ENCODE measurements around the gene RPS24. TPM values are rescaled to one million over a fixed set of nuclear protein-coding genes. Genes with fewer than 3 reads are reported as not detected.
A peak's percentile ranks its signal among the peaks of the same experiment; 100 is the strongest.

Gene RPS24
- polyA plus RNA-seq, 1 donor (not counting 4 experiments of a cell fraction or from before 2014, with no cell fraction given), result 5,180 TPM

DNA sequence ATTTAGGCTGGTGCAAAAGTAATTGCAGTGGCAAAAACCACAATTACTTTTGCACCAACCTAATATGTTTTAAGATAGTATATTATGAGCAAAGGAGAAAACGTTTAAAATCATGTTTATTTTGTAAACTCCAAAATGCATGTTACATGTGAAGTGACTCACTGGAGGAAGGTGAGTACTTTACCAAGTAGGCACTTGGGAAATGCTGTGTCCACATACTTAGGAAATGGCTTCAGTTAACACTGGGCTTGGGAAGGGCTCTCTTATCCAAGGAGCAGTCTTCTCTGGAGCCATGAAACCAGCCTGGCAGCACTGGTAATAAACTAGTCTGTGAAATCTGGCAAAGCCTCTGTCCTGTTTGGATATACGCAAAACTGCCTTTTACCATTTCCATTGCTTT, 4.4 kb downstream of the RPS24 start:
- H3K27ac ChIP-seq (ENCODE audit: control insufficient read depth, insufficient read depth, low read length), result no peak overlapping the region

GRCh38 chr10:78038791-78039547, 5.3 kb downstream of the RPS24 start:
- Histone ChIP-seq H3K9me3 (ENCODE audit: control insufficient read depth, low read depth, low read length) (no peaks in the 10 kb centered on the region), H3K4me3 (ENCODE audit: control insufficient read depth in 2 of 3, extremely low read depth in 1 of 3, insufficient read depth in 2 of 3, low read depth in 1 of 3, low read length in 3 of 3) (no peak overlapping the region), H3K27me3 (ENCODE audit: control insufficient read depth, extremely low read depth, insufficient read depth, low read length) (no peaks in the 10 kb centered on the region), H3K9ac (ENCODE audit: control insufficient read depth, extremely low read depth, insufficient read depth, low read length) (no peak overlapping the region), H3K4me2 (ENCODE audit: control insufficient read depth, extremely low read depth, insufficient read depth, low read depth, low read length) (no peak overlapping the region), H3K27ac (ENCODE audit: control insufficient read depth, insufficient read depth, low read length) (no peak overlapping the region), H3K36me3 (ENCODE audit: control insufficient read depth in 2 of 2, extremely low read depth in 1 of 2, insufficient read depth in 2 of 2, low read length in 2 of 2) (peaks cover 49 to 78% of the 10 kb centered on the region in 2 experiments), H3K79me2 (ENCODE audit: control insufficient read depth, insufficient read depth, low read length) (peaks cover 73% of the 10 kb centered on the region), H3K4me1 (ENCODE audit: control insufficient read depth, extremely low read depth, insufficient read depth, low read length) (peaks cover 43% of the 10 kb centered on the region), H3K9me1 (ENCODE audit: control insufficient read depth, extremely low read depth, insufficient read depth, low read length) (peaks cover 15% of the 10 kb centered on the region), H4K20me1 (ENCODE audit: control insufficient read depth, extremely low read depth, insufficient read depth, low read length) (peaks cover 70% of the 10 kb centered on the region), H2AFZ (ENCODE audit: control insufficient read depth, low read length) (no peak overlapping the region)
- dilution Hi-C loops (cut with MboI; ENCODE audit: extremely low pct_ligation_motif_present, low sequenced_read_pairs), result no loop called here
- TF ChIP-seq EZH2 (IDR thresholded peaks at IDR 0.05; ENCODE audit: low read length) (no peak), CTCF (optimal IDR thresholded peaks at IDR 0.05 in 1 of 3, IDR thresholded peaks at IDR 0.05 in 1 of 3, conservative IDR thresholded peaks at IDR 0.05 in 1 of 3; ENCODE audit: extremely low read depth in 1 of 3, insufficient read depth in 2 of 3, low read length in 3 of 3) (no peak)
- no peak for FAIRE-seq
- DNase-seq (ENCODE audit: low read depth, low spot score), result no peak

More for the DNA sequence above, 4.4 kb downstream of the RPS24 start:
- Histone ChIP-seq H4K20me1 (ENCODE audit: control insufficient read depth, extremely low read depth, insufficient read depth, low read length) (peaks cover 70% of the 10 kb centered on the region), H3K27me3 (ENCODE audit: control insufficient read depth, extremely low read depth, insufficient read depth, low read length) (no peaks in the 10 kb centered on the region), H3K4me3 (ENCODE audit: control insufficient read depth in 2 of 3, extremely low read depth in 1 of 3, insufficient read depth in 2 of 3, low read depth in 1 of 3, low read length in 3 of 3) (peak overlapping the region in 2 of 3 experiments; percentile 12 to 31), H3K4me1 (ENCODE audit: control insufficient read depth, extremely low read depth, insufficient read depth, low read length) (peaks cover 43% of the 10 kb centered on the region), H3K36me3 (ENCODE audit: control insufficient read depth in 2 of 2, extremely low read depth in 1 of 2, insufficient read depth in 2 of 2, low read length in 2 of 2) (peaks cover 49 to 78% of the 10 kb centered on the region in 2 experiments), H3K9me3 (ENCODE audit: control insufficient read depth, low read depth, low read length) (no peaks in the 10 kb centered on the region), H3K79me2 (ENCODE audit: control insufficient read depth, insufficient read depth, low read length) (peaks cover 76% of the 10 kb centered on the region), H2AFZ (ENCODE audit: control insufficient read depth, low read length) (no peak overlapping the region), H3K9me1 (ENCODE audit: control insufficient read depth, extremely low read depth, insufficient read depth, low read length) (peaks cover 15% of the 10 kb centered on the region), H3K9ac (ENCODE audit: control insufficient read depth, extremely low read depth, insufficient read depth, low read length) (peak overlapping the region; percentile 38), H3K4me2 (ENCODE audit: control insufficient read depth, extremely low read depth, insufficient read depth, low read depth, low read length) (peak overlapping the region; percentile 9)
- DNase-seq (ENCODE audit: low read depth, low spot score), result no peak
- dilution Hi-C loops (cut with MboI; ENCODE audit: extremely low pct_ligation_motif_present, low sequenced_read_pairs), result no loop called here
- TF ChIP-seq EZH2 (IDR thresholded peaks at IDR 0.05; ENCODE audit: low read length), result no peak
- TF ChIP-seq CTCF (optimal IDR thresholded peaks at IDR 0.05 in 1 of 3, IDR thresholded peaks at IDR 0.05 in 1 of 3, conservative IDR thresholded peaks at IDR 0.05 in 1 of 3; ENCODE audit: extremely low read depth in 1 of 3, insufficient read depth in 2 of 3, low read length in 3 of 3), result no peak
- no peak for FAIRE-seq

Data from keratinocyte (primary cell).